Right lobe of liver (tissue), 4 donors: ENCODE results near the gene APLF.

Experiments
- POLR2A ChIP-seq: fragments of 450-650 bp; IDR thresholded peaks from one replicate; pipeline ENCODE4 v1.6.1; 2017; ENCODE audit warnings: antibody characterized with exemption, mild to moderate bottlenecking
- TF ChIP-seq, protein P1 (sequence below), 4 donors: fragments of 200-600 bp in 3 of 4; fragments of 450-650 bp in 1 of 4; IDR thresholded peaks; one replicate each; pipeline versions ENCODE4 v1.5.1 to v1.8.0; 2016 to 2022; ENCODE audit warnings: antibody characterized with exemption in 4 of 4, mild to moderate bottlenecking in 2 of 4
- donor health status: DM: no; HTN: no; CAD: no.
- donor health status: DM: no; HTN: no; CAD: no.
- donor health status: DM: no; HTN: yes; CAD: no.

DNA sequence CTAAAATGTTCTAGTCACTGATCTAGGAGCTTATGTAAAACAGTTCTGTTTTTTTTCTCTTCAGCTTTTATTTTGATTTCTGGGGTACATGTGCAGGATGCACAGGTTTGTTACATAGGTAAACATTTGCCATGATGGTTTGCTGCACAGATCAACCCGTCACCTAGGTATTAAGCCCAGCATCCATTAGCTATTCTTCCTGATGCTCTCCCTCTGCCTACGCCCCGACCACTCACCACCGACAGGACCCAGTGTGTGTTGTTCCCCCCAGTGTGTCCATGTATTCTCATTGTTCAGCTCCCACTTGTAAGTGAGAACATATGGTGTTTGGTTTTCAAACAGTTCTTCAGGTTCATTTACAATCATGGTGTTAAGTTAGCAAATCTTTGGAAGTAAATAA is 91.2 kb downstream of the APLF start:
- TF ChIP-seq, protein P1, sequence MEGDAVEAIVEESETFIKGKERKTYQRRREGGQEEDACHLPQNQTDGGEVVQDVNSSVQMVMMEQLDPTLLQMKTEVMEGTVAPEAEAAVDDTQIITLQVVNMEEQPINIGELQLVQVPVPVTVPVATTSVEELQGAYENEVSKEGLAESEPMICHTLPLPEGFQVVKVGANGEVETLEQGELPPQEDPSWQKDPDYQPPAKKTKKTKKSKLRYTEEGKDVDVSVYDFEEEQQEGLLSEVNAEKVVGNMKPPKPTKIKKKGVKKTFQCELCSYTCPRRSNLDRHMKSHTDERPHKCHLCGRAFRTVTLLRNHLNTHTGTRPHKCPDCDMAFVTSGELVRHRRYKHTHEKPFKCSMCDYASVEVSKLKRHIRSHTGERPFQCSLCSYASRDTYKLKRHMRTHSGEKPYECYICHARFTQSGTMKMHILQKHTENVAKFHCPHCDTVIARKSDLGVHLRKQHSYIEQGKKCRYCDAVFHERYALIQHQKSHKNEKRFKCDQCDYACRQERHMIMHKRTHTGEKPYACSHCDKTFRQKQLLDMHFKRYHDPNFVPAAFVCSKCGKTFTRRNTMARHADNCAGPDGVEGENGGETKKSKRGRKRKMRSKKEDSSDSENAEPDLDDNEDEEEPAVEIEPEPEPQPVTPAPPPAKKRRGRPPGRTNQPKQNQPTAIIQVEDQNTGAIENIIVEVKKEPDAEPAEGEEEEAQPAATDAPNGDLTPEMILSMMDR (IDR thresholded peaks at IDR 0.05): no peak
- no peak for TF ChIP-seq POLR2A
